ENCODE results near the gene HNRNPUL1. TPM values are rescaled to one million over a fixed set of nuclear protein-coding genes. Genes with fewer than 3 reads are reported as not detected.
A peak's percentile ranks its signal among the peaks of the same experiment; 100 is the strongest.

HNRNPUL1 gene
- total and polyA plus RNA-seq, 9 of the 15 experiments (the other 6 are each of a cell fraction or from before 2014, with no cell fraction given) = 7.3 to 211 (median 85.0) TPM

GRCh38 chr19:41323430-41324125, 59.4 kb downstream of the HNRNPUL1 start (continued):
- TF ChIP-seq, protein P1, sequence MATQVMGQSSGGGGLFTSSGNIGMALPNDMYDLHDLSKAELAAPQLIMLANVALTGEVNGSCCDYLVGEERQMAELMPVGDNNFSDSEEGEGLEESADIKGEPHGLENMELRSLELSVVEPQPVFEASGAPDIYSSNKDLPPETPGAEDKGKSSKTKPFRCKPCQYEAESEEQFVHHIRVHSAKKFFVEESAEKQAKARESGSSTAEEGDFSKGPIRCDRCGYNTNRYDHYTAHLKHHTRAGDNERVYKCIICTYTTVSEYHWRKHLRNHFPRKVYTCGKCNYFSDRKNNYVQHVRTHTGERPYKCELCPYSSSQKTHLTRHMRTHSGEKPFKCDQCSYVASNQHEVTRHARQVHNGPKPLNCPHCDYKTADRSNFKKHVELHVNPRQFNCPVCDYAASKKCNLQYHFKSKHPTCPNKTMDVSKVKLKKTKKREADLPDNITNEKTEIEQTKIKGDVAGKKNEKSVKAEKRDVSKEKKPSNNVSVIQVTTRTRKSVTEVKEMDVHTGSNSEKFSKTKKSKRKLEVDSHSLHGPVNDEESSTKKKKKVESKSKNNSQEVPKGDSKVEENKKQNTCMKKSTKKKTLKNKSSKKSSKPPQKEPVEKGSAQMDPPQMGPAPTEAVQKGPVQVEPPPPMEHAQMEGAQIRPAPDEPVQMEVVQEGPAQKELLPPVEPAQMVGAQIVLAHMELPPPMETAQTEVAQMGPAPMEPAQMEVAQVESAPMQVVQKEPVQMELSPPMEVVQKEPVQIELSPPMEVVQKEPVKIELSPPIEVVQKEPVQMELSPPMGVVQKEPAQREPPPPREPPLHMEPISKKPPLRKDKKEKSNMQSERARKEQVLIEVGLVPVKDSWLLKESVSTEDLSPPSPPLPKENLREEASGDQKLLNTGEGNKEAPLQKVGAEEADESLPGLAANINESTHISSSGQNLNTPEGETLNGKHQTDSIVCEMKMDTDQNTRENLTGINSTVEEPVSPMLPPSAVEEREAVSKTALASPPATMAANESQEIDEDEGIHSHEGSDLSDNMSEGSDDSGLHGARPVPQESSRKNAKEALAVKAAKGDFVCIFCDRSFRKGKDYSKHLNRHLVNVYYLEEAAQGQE (IDR thresholded peaks at IDR 0.05; ENCODE audit: borderline replicate concordance) = 0 out of 2 replicates have a peak, but pooled peaks have one; percentile 22
- TF ChIP-seq, protein P1 (CRISPR knock-in tag; IDR thresholded peaks at IDR 0.05; ENCODE audit: low read depth) = peak; percentile 28; the same call in 1 of the 2 replicates
- TF ChIP-seq SNIP1 (IDR thresholded peaks at IDR 0.05; ENCODE audit: low read depth) = no peak
- TF ChIP-seq CHD4 (IDR thresholded peaks at IDR 0.05; ENCODE audit: insufficient read depth, insufficient replicate concordance, low read depth, low read length, poor library complexity, severe bottlenecking) = peak; percentile 44
- TF ChIP-seq LARP7 (IDR thresholded peaks at IDR 0.05) = no peak
- 0 out of 2 replicates have a peak, but pooled peaks have one; percentile 9 for TF ChIP-seq ZBTB33 (CRISPR knock-in tag; IDR thresholded peaks at IDR 0.05)
- no peak for TF ChIP-seq L3MBTL2 (IDR thresholded peaks at IDR 0.05)
- TF ChIP-seq CCNT2 (IDR thresholded peaks at IDR 0.05; ENCODE audit: borderline replicate concordance, extremely low read depth, insufficient read length, low read depth, low read length) = peak; percentile 97

Data from K562 (cell line).